Peyer's patch (tissue), 4 donors: Measurements from ENCODE around the gene PIGZ. TPM values are rescaled to one million over a fixed set of nuclear protein-coding genes. Genes with fewer than 3 reads are reported as not detected.

Source experiments
- DNase-seq, 3 donors: peaks; one replicate each; pipeline ENCODE4 v3.0.0-alpha.2; 2017 to 2019
- H3K27ac ChIP-seq, 4 donors: fragments of 200-600 bp; sonication (generic); one replicate each; pipeline ENCODE4 v1.5.1; 2016 to 2019
- H3K27me3 ChIP-seq, 2 donors: fragments of 200-600 bp; sonication (generic); one replicate each; pipeline ENCODE4 v1.5.1; 2019
- H3K36me3 ChIP-seq, 3 donors: fragments of 200-600 bp; sonication (generic); one replicate each; pipeline ENCODE4 v1.5.1; 2016 to 2019
- H3K4me1 ChIP-seq, 4 donors: fragments of 200-600 bp; sonication (generic); one replicate each; pipeline ENCODE4 v1.5.1; 2016 to 2019
- H3K4me3 ChIP-seq, 4 donors: fragments of 200-600 bp; sonication (generic); 1 replicate in 3 of 4; 2 replicates in 1 of 4; pipeline ENCODE4 v1.5.1; 2016 to 2019; ENCODE audit warnings: mild to moderate bottlenecking in 1 of 4
- H3K9me3 ChIP-seq, 4 donors: fragments of 200-600 bp; sonication (generic); one replicate each; pipeline ENCODE4 v1.5.1; 2016 to 2019; ENCODE audit warnings: mild to moderate bottlenecking in 1 of 4
- CTCF ChIP-seq, 6 experiments: fragments of 450-650 bp in 4 of 6; fragments of 200-600 bp in 2 of 6; sonication (generic) in 1 of 6; IDR thresholded peaks; one replicate each; pipeline ENCODE4 v1.5.1; 2017 to 2019; ENCODE audit warnings: antibody characterized with exemption in 6 of 6, mild to moderate bottlenecking in 3 of 6, moderate library complexity in 1 of 6
- POLR2A ChIP-seq, 2 donors: fragments of 450-650 bp; IDR thresholded peaks; one replicate each; pipeline ENCODE4 v1.5.1; 2017; ENCODE audit warnings: antibody characterized with exemption in 2 of 2, mild to moderate bottlenecking in 2 of 2, moderate library complexity in 2 of 2
- total RNA-seq, 4 donors: library from RNA; depleted of rRNA; stranded (reverse); fragments of >200 nt; gene quantifications; one replicate each; pipeline ENCODE4 v1.1.0, GENCODE V29; 2016

The PIGZ gene
- total RNA-seq, 4 donors from 2014 or later, result 5.0 to 212 (median 44.5) TPM

GRCh38 chr3:196998966-196999760 is 30.5 kb upstream of the PIGZ start:
- no peaks in the 10 kb centered on the region for H3K27me3 ChIP-seq
- peak in 1 of 3 donors; percentile 39 for DNase-seq

GRCh38 chr3:196997311-196997710 is 28.7 kb upstream of the PIGZ start:
- no peak overlapping the region for H3K27ac ChIP-seq
- H3K9me3 ChIP-seq, result no peaks in the 10 kb centered on the region
- no peak for TF ChIP-seq CTCF (IDR thresholded peaks at IDR 0.05)
- no peak overlapping the region for H3K4me3 ChIP-seq
- peaks cover 0 to under 1% (median 0%) of the 10 kb centered on the region in 4 donors for H3K4me1 ChIP-seq
- H3K27me3 ChIP-seq, result no peaks in the 10 kb centered on the region
- H3K36me3 ChIP-seq, result no peaks in the 10 kb centered on the region
- DNase-seq, result peak in 1 of 3 donors; percentile 21

More at GRCh38 chr3:196998966-196999760, 30.5 kb upstream of the PIGZ start:
- TF ChIP-seq CTCF (IDR thresholded peaks at IDR 0.05) (no peak), POLR2A (IDR thresholded peaks at IDR 0.05) (no peak)
- Histone ChIP-seq H3K36me3 (no peaks in the 10 kb centered on the region), H3K9me3 (no peaks in the 10 kb centered on the region), H3K4me3 (no peak overlapping the region), H3K27ac (no peak overlapping the region), H3K4me1 (peaks cover 0 to 11% (median 6%) of the 10 kb centered on the region in 4 donors)

- no peaks in the 10 kb centered on the region for H3K27me3 ChIP-seq
- H3K4me1 ChIP-seq, result no peaks in the 10 kb centered on the region
- TF ChIP-seq CTCF (IDR thresholded peaks at IDR 0.05) (no peak), POLR2A (IDR thresholded peaks at IDR 0.05) (no peak)
- H3K4me3 ChIP-seq, result no peak overlapping the region
- no peaks in the 10 kb centered on the region for H3K9me3 ChIP-seq
- no peak overlapping the region for H3K27ac ChIP-seq
- peak in 1 of 3 donors; percentile 20 for DNase-seq
- no peaks in the 10 kb centered on the region for H3K36me3 ChIP-seq
These were observed 28.0 kb upstream of the PIGZ start for GRCh38 chr3:196996454-196997265.

GRCh38 chr3:196995646-196996355 is 27.2 kb upstream of the PIGZ start:
- H3K4me1 ChIP-seq, result no peaks in the 10 kb centered on the region
- peak in 1 of 3 donors; percentile 41 for DNase-seq
- H3K9me3 ChIP-seq, result no peaks in the 10 kb centered on the region
- TF ChIP-seq CTCF (IDR thresholded peaks at IDR 0.05) (no peak), POLR2A (IDR thresholded peaks at IDR 0.05) (no peak)
- no peak overlapping the region for H3K27ac ChIP-seq
- H3K27me3 ChIP-seq, result no peaks in the 10 kb centered on the region
- H3K4me3 ChIP-seq, result no peak overlapping the region
- H3K36me3 ChIP-seq, result no peaks in the 10 kb centered on the region

- Histone ChIP-seq H3K4me3 (no peak overlapping the region), H3K36me3 (no peaks in the 10 kb centered on the region), H3K4me1 (no peaks in the 10 kb centered on the region), H3K27ac (no peak overlapping the region), H3K27me3 (no peaks in the 10 kb centered on the region), H3K9me3 (no peaks in the 10 kb centered on the region)
- peak in 1 of 3 donors; percentile 14 for DNase-seq
- TF ChIP-seq POLR2A (IDR thresholded peaks at IDR 0.05) (no peak), CTCF (IDR thresholded peaks at IDR 0.05) (no peak)
These were observed 26.4 kb upstream of the PIGZ start for GRCh38 chr3:196995027-196995426.
